WI38 (cell line): ENCODE measurements around the gene PARD3.
"Not testable (repeated sequence)": the region's sequence is repeated elsewhere in the genome, so short reads cannot be mapped to it uniquely, and the experiment has no call there.

Experiments used
- H3K4me3 ChIP-seq: 2 replicates; pipeline ENCODE4 v1.5.1; 2011; ENCODE audit warnings: low read depth, mild to moderate bottlenecking, control low read depth, low read length
- CTCF ChIP-seq: IDR thresholded peaks from 2 replicates; pipeline ENCODE4 v1.5.1; 2012; ENCODE audit warnings: low read depth, mild to moderate bottlenecking, control low read depth, low read length

PARD3 gene

GRCh38 chr10:34759837-34760215 is 55.3 kb downstream of the PARD3 start:
- no peak for TF ChIP-seq CTCF
- H3K4me3 ChIP-seq = no peak overlapping the region

- TF ChIP-seq CTCF = no peak
- no peak overlapping the region for H3K4me3 ChIP-seq
Measured at GRCh38 chr10:34759161-34759836, 55.8 kb downstream of the PARD3 start.

- H3K4me3 ChIP-seq = peak overlapping the region; percentile 11; the same call in 1 of the 2 replicates
- TF ChIP-seq CTCF = no peak
Measured at GRCh38 chr10:34758447-34758996, 56.6 kb downstream of the PARD3 start.

- no peak overlapping the region for H3K4me3 ChIP-seq
- TF ChIP-seq CTCF = no peak
Measured at GRCh38 chr10:34757933-34758332, 57.2 kb downstream of the PARD3 start.

- H3K4me3 ChIP-seq = not testable (repeated sequence)
Measured at GRCh38 chr10:34757181-34757580, 57.9 kb downstream of the PARD3 start.

- TF ChIP-seq CTCF = no peak
Measured at GRCh38 chr10:34756584-34756983, 58.5 kb downstream of the PARD3 start.

GRCh38 chr10:34753014-34753757 is 61.9 kb downstream of the PARD3 start:
- no peak for TF ChIP-seq CTCF
- H3K4me3 ChIP-seq = no peak overlapping the region

More at GRCh38 chr10:34756584-34756983, 58.5 kb downstream of the PARD3 start:
- H3K4me3 ChIP-seq = no peak overlapping the region
